K562 (cell line): ENCODE measurements around the gene ELOVL1. TPM values are rescaled to one million over a fixed set of nuclear protein-coding genes. Genes with fewer than 3 reads are reported as not detected.
A peak's percentile ranks its signal among the peaks of the same experiment; 100 is the strongest.

ENCODE experiments used
- ATAC-seq: fragments of 200-7000 bp; cut with Tn5 transposase; 3 replicates; pipeline ENCODE4 v1.9.1; 2020; ENCODE audit warnings: moderate library complexity
- BruUV-seq: library from RNA; stranded (reverse); fragments of 400-500 nt; replicated peaks from 2 replicates; lab custom pipeline; 2021; lab: Mats Ljungman, UMichigan
- CTCF ChIA-PET: fragments of 300-600 bp; formaldehyde crosslinking; extraction: SDS; loops from one replicate; lab custom pipeline; 2021; ENCODE audit warnings: low intra/inter-chr PET ratio; lab: Yijun Ruan, JAX
- POLR2A ChIA-PET: fragments of 300-600, 350-650 bp; sonication (Branson Sonifier 250); formaldehyde crosslinking; extraction: SDS; loops from one replicate; lab custom pipeline; 2021; ENCODE audit warnings: antibody characterized with exemption, inconsistent platforms; lab: Yijun Ruan, JAX
- DNase-seq, 4 experiments: peaks; one replicate each; pipeline versions ENCODE4 v3.0.0 to v3.0.0-alpha.2; 2011 to 2018; ENCODE audit warnings: low spot score in 3 of 4, mixed read lengths in 3 of 4; ENCODE audit errors: extremely low read depth in 1 of 4
- FAIRE-seq: peaks from 2 replicates; lab custom pipeline; 2011; peaks lifted over from hg19 to GRCh38; lab: Jason Lieb, UNC
- H2AFZ ChIP-seq: 2 replicates; pipeline ENCODE4 v1.6.0; 2011; ENCODE audit warnings: low read depth, low read length, control low read depth, inconsistent platforms
- H3K27ac ChIP-seq: fragments of 200-600 bp; 3 replicates; pipeline ENCODE4 v1.8.0; 2011; ENCODE audit warnings: low read depth, mild to moderate bottlenecking, control low read depth, inconsistent platforms, low read length, moderate library complexity, mixed read lengths; ENCODE audit errors: extremely low read depth
- H3K27me3 ChIP-seq, 2 experiments: fragments of 300-600 bp in 1 of 2; 2 replicates in 1 of 2; 3 replicates in 1 of 2; pipeline versions ENCODE4 v1.6.0 to v1.8.0; 2011; ENCODE audit warnings: inconsistent platforms in 2 of 2, low read length in 2 of 2, mild to moderate bottlenecking in 1 of 2, mixed read lengths in 1 of 2, moderate library complexity in 1 of 2; ENCODE audit not compliant: control insufficient read depth in 2 of 2, insufficient read depth in 2 of 2
- H3K36me3 ChIP-seq: fragments of 300-600 bp; 3 replicates; pipeline ENCODE4 v1.8.0; 2011; ENCODE audit warnings: mild to moderate bottlenecking, low read length, inconsistent platforms; ENCODE audit not compliant: control insufficient read depth, insufficient read depth
- H3K4me1 ChIP-seq, 2 experiments: fragments of 200-600 bp in 1 of 2; replicated peaks in 1 of 2; 2 replicates in 1 of 2; 3 replicates in 1 of 2; pipeline versions ENCODE4 v1.5.1 to v1.8.0; 2011; ENCODE audit warnings: inconsistent platforms in 2 of 2, low read length in 2 of 2, mild to moderate bottlenecking in 1 of 2, mixed read lengths in 1 of 2, moderate library complexity in 1 of 2; ENCODE audit not compliant: control insufficient read depth in 2 of 2, insufficient read depth in 2 of 2
- H3K4me2 ChIP-seq: 2 replicates; pipeline ENCODE4 v1.6.1; 2011; ENCODE audit warnings: low read length, control low read depth, inconsistent platforms, mixed read lengths; ENCODE audit not compliant: insufficient read depth
- H3K4me3 ChIP-seq: fragments of 200-600 bp; sonication (generic), shearing (Covaris generic); 2 replicates; pipeline ENCODE4 v1.5.1; 2016; ENCODE audit warnings: control low read depth, inconsistent platforms
- H3K79me2 ChIP-seq: fragments of 200-600 bp; 3 replicates; pipeline ENCODE4 v1.8.0; 2011; ENCODE audit warnings: low read length, inconsistent platforms; ENCODE audit not compliant: control insufficient read depth, insufficient read depth
- H3K9ac ChIP-seq, 2 experiments: 2 replicates each; pipeline versions ENCODE4 v1.6.0 to v1.6.1; 2011; ENCODE audit warnings: low read depth in 2 of 2, low read length in 2 of 2, control low read depth in 1 of 2, inconsistent platforms in 1 of 2, mild to moderate bottlenecking in 1 of 2, mixed read lengths in 1 of 2; ENCODE audit not compliant: insufficient read depth in 1 of 2
- H3K9me1 ChIP-seq: one replicate; pipeline ENCODE4 v1.6.0; 2011; ENCODE audit warnings: inconsistent platforms, mild to moderate bottlenecking, low read length, moderate library complexity; ENCODE audit not compliant: control insufficient read depth, insufficient read depth
- H3K9me3 ChIP-seq: replicated peaks from 2 replicates; pipeline ENCODE4 v1.5.1; 2011; ENCODE audit warnings: low read depth, low read length, inconsistent platforms; ENCODE audit not compliant: control insufficient read depth, insufficient read depth
- H4K20me1 ChIP-seq: replicated peaks from 2 replicates; pipeline ENCODE4 v1.6.1; 2011; ENCODE audit warnings: low read length, inconsistent platforms, mixed read lengths; ENCODE audit not compliant: control insufficient read depth, insufficient read depth
- EGR1 ChIP-seq: fragments of 450-650 bp; conservative IDR thresholded peaks from 2 replicates; pipeline ENCODE4 v1.6.1; 2017; ENCODE audit warnings: mild to moderate bottlenecking
- GATAD2B ChIP-seq: fragments of 450-650 bp; IDR thresholded peaks from 2 replicates; pipeline ENCODE4 v1.6.1; 2017; ENCODE audit warnings: mild to moderate bottlenecking, borderline replicate concordance
- RCOR1 ChIP-seq, 2 experiments: IDR thresholded peaks; 2 replicates each; pipeline ENCODE4 v1.6.1; 2012; ENCODE audit warnings: low read depth in 2 of 2, low read length in 2 of 2, borderline replicate concordance in 1 of 2, improper control_type of control experiment in 1 of 2
- WGBS: fragments of 100-300 bp; shearing (Covaris generic); methylation state at CpG from one replicate; pipeline ENCODE4 v1.1.6; 2016; ENCODE audit warnings: low coverage, mixed read lengths; ENCODE audit not compliant: insufficient coverage; ENCODE audit errors: missing lambda C conversion rate; 5-methylcytosine and 5-hydroxymethylcytosine counted together
- in situ Hi-C: fragments of 300-500 bp; cut with MboI; formaldehyde crosslinking; loops from 4 replicates; pipeline ENCODE4 v1.15.0; 2018; ENCODE audit warnings: inconsistent platforms, mixed read lengths
- intact Hi-C: fragments of 100-400 bp; cut with micrococcal nuclease; formaldehyde crosslinking; loops from 2 replicates; pipeline ENCODE4 v1.14.2; 2022
- polyA plus RNA-seq, 8 experiments: library from polyadenylated mRNA; depleted of rRNA in 4 of 8; stranded (reverse) in 5 of 8; unstranded in 3 of 8; fragments of >200 nt; fragmentation: Nextera tagmentation in 2 of 8; fragmentation: Illumina TruSeq in 1 of 8; extraction: Ambion mirVana in 2 of 8; extraction: Trizol in 1 of 8; gene quantifications; 2 replicates each; pipeline versions ENCODE4 v1.2.1 to v1.2.3, GENCODE V29; 2011 to 2014; ENCODE audit warnings: inconsistent platforms in 1 of 8, missing spikeins in 1 of 8
- total RNA-seq, 7 experiments: library from RNA; depleted of rRNA in 6 of 7; stranded (reverse); fragments of >200 nt in 6 of 7; fragmentation: Illumina TruSeq in 2 of 7; extraction: Trizol in 2 of 7; gene quantifications; 2 replicates each; pipeline versions ENCODE4 v1.2.1 to v1.2.3, GENCODE V29; 2011 to 2021; ENCODE audit warnings: low replicate concordance in 1 of 7
- TF ChIP-seq, protein P1 (sequence below): sonication (generic); formaldehyde crosslinking; IDR thresholded peaks from 2 replicates; pipeline ENCODE4 v1.8.0; 2022; ENCODE audit warnings: missing genetic modification reagents, mild to moderate bottlenecking, moderate library complexity, borderline replicate concordance

ELOVL1 gene
- total and polyA plus RNA-seq, 9 of the 15 experiments (the other 6 are each of a cell fraction or from before 2014, with no cell fraction given): 51.0 to 157 (median 70.3) TPM

GRCh38 chr1:43317817-43318471, 49.9 kb downstream of the ELOVL1 start:
- peak; percentile 42 for ATAC-seq
- Histone ChIP-seq H2AFZ (no peak overlapping the region), H3K9me3 (no peaks in the 10 kb centered on the region), H3K4me2 (no peak overlapping the region), H3K79me2 (no peaks in the 10 kb centered on the region), H3K36me3 (no peaks in the 10 kb centered on the region), H3K4me1 (peaks cover 3 to 14% of the 10 kb centered on the region in 2 experiments; a peak in 3 of 5 replicates)
- FAIRE-seq: no peak
- in situ Hi-C loops: no loop called here
- WGBS: 35% methylated on average over 15 of the region's 15 CpGs
- intact Hi-C loops: no loop called here
- TF ChIP-seq RCOR1 (IDR thresholded peaks at IDR 0.05; ENCODE audit: borderline replicate concordance in 1 of 2, low read depth in 2 of 2, low read length in 2 of 2) (peak in 1 of 2 experiments; percentile 26; a peak in 1 of 4 replicates), EGR1 (peak; percentile 91), GATAD2B (no peak)
- TF ChIP-seq, protein P1, sequence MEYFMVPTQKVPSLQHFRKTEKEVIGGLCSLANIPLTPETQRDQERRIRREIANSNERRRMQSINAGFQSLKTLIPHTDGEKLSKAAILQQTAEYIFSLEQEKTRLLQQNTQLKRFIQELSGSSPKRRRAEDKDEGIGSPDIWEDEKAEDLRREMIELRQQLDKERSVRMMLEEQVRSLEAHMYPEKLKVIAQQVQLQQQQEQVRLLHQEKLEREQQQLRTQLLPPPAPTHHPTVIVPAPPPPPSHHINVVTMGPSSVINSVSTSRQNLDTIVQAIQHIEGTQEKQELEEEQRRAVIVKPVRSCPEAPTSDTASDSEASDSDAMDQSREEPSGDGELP (CRISPR knock-in tag): 0 out of 2 replicates have a peak, but pooled peaks have one; percentile 16
- TF ChIP-seq, all 486 proteins: peak for 3
- Histone ChIP-seq H3K27me3 (peaks cover 6 to 21% of the 10 kb centered on the region in 2 experiments; a peak in 3 of 5 replicates), H3K9me1 (no peaks in the 10 kb centered on the region), H3K27ac (no peak overlapping the region), H3K4me3 (no peak overlapping the region), H4K20me1 (peaks cover 8% of the 10 kb centered on the region; the same call in 1 of the 2 replicates), H3K9ac (peak overlapping the region in 1 of 2 experiments; percentile 77; a peak in 1 of 4 replicates)
- ChIA-PET CTCF (no interaction called here), POLR2A (no interaction called here)
- peak; percentile 44 to 59 (median 56) for DNase-seq
- no TSS peak for BruUV-seq
